Endothelial cell of umbilical vein (primary cell): ENCODE results near the gene SSTR5. TPM values are rescaled to one million over a fixed set of nuclear protein-coding genes. Genes with fewer than 3 reads are reported as not detected.

ENCODE experiments used
- BruUV-seq: library from RNA; stranded (reverse); fragments of 400-500 nt; replicated peaks from 2 replicates; lab custom pipeline; 2021; lab: Mats Ljungman, UMichigan
- CTCF ChIA-PET: fragments of 300-600, 350-600 bp; sonication (Branson Sonifier 250); formaldehyde crosslinking; loops from one replicate; lab custom pipeline; 2021; ENCODE audit warnings: antibody characterized with exemption, inconsistent platforms; lab: Charles Lee
- POLR2A ChIA-PET: fragments of 300-600, 350-600 bp; sonication (Branson Sonifier 250); formaldehyde crosslinking; loops from one replicate; lab custom pipeline; 2021; ENCODE audit warnings: antibody characterized with exemption, inconsistent platforms; lab: Charles Lee
- DNase-seq: peaks from one replicate; pipeline ENCODE4 v3.0.0-alpha.2; 2011; ENCODE audit warnings: low read depth, low spot score
- FAIRE-seq: peaks from 2 replicates; lab custom pipeline; 2011; peaks lifted over from hg19 to GRCh38; lab: Jason Lieb, UNC
- H2AFZ ChIP-seq: 2 replicates; pipeline ENCODE4 v1.6.0; 2012; ENCODE audit warnings: low read depth, low read length, control low read depth, inconsistent platforms
- H3K27ac ChIP-seq: 2 replicates; pipeline ENCODE4 v1.5.1; 2011; ENCODE audit warnings: low read depth, mild to moderate bottlenecking, control low read depth, low read length, moderate library complexity; ENCODE audit not compliant: insufficient read depth
- H3K27me3 ChIP-seq, 2 experiments: 2 replicates each; pipeline versions ENCODE4 v1.6.0 to v1.6.1; 2011; ENCODE audit warnings: low read length in 2 of 2, mixed read lengths in 1 of 2; ENCODE audit not compliant: control insufficient read depth in 2 of 2, insufficient read depth in 2 of 2
- H3K36me3 ChIP-seq, 2 experiments: 2 replicates in 1 of 2; 3 replicates in 1 of 2; pipeline ENCODE4 v1.5.1; 2011; ENCODE audit warnings: low read length in 2 of 2, mild to moderate bottlenecking in 1 of 2, moderate library complexity in 1 of 2; ENCODE audit not compliant: control insufficient read depth in 2 of 2, insufficient read depth in 2 of 2; ENCODE audit errors: extremely low read depth in 1 of 2
- H3K4me1 ChIP-seq: 3 replicates; pipeline ENCODE4 v1.5.1; 2011; ENCODE audit warnings: mild to moderate bottlenecking, low read length; ENCODE audit not compliant: control insufficient read depth, insufficient read depth; ENCODE audit errors: extremely low read depth
- H3K4me2 ChIP-seq: 2 replicates; pipeline ENCODE4 v1.6.1; 2011; ENCODE audit warnings: low read length, control low read depth, mixed read lengths; ENCODE audit not compliant: insufficient read depth
- H3K4me3 ChIP-seq, 3 experiments: fragments of 200-600 bp in 1 of 3; sonication (generic), shearing (Covaris generic) in 1 of 3; replicated peaks in 1 of 3; 2 replicates each; pipeline ENCODE4 v1.5.1; 2011 to 2016; ENCODE audit warnings: control low read depth in 3 of 3, low read length in 3 of 3, mild to moderate bottlenecking in 2 of 3, inconsistent platforms in 1 of 3, low read depth in 1 of 3, moderate library complexity in 1 of 3; ENCODE audit not compliant: insufficient read depth in 1 of 3
- H3K79me2 ChIP-seq: 2 replicates; pipeline ENCODE4 v1.6.0; 2012; ENCODE audit warnings: low read length, inconsistent platforms; ENCODE audit not compliant: control insufficient read depth, insufficient read depth
- H3K9ac ChIP-seq: replicated peaks from 2 replicates; pipeline ENCODE3; 2011; ENCODE audit warnings: low read length, control low read depth; ENCODE audit not compliant: insufficient read depth; ENCODE audit errors: extremely low read depth
- H3K9me1 ChIP-seq: replicated peaks from 3 replicates; pipeline ENCODE4 v1.6.0; 2011; ENCODE audit warnings: mild to moderate bottlenecking, low read length; ENCODE audit not compliant: control insufficient read depth, insufficient read depth; ENCODE audit errors: extremely low read depth
- H3K9me3 ChIP-seq: replicated peaks from 2 replicates; pipeline ENCODE4 v1.5.1; 2012; ENCODE audit warnings: low read length, inconsistent platforms; ENCODE audit not compliant: control insufficient read depth, insufficient read depth
- H4K20me1 ChIP-seq: replicated peaks from 2 replicates; pipeline ENCODE3; 2011; ENCODE audit warnings: mild to moderate bottlenecking, low read length; ENCODE audit not compliant: control insufficient read depth, insufficient read depth; ENCODE audit errors: extremely low read depth
- CTCF ChIP-seq, 2 donors: IDR thresholded peaks; 1 replicate in 1 of 2; 2 replicates in 1 of 2; pipeline ENCODE4 v1.5.1; 2011; ENCODE audit warnings: low read length in 2 of 2, mild to moderate bottlenecking in 2 of 2, moderate library complexity in 2 of 2, control low read depth in 1 of 2, inconsistent platforms in 1 of 2, low read depth in 1 of 2; ENCODE audit not compliant: insufficient read depth in 1 of 2; ENCODE audit errors: extremely low read depth in 1 of 2
- EZH2 ChIP-seq: IDR thresholded peaks from 2 replicates; pipeline ENCODE4 v1.6.1; 2012; ENCODE audit warnings: borderline replicate concordance, low read depth, mild to moderate bottlenecking, moderate library complexity, low read length, inconsistent platforms; ENCODE audit not compliant: severe bottlenecking
- FOS ChIP-seq: IDR thresholded peaks from 2 replicates; pipeline ENCODE4 v1.6.1; 2011; ENCODE audit warnings: mild to moderate bottlenecking, low read length, moderate library complexity, borderline replicate concordance; ENCODE audit not compliant: insufficient read depth
- GATA2 ChIP-seq: IDR thresholded peaks from 2 replicates; pipeline ENCODE4 v1.7.0; 2011; ENCODE audit warnings: low read depth, mild to moderate bottlenecking, moderate library complexity, mixed read lengths, low read length; ENCODE audit not compliant: insufficient read length, insufficient read depth
- JUN ChIP-seq: IDR thresholded peaks from 2 replicates; pipeline ENCODE4 v1.6.1; 2011; ENCODE audit warnings: borderline replicate concordance, low read depth; ENCODE audit not compliant: insufficient read length, insufficient read depth
- MAX ChIP-seq: IDR thresholded peaks from 2 replicates; pipeline ENCODE4 v1.6.1; 2011; ENCODE audit not compliant: insufficient read depth, insufficient read length
- MYC ChIP-seq: IDR thresholded peaks from one replicate; pipeline ENCODE4 v1.6.1; 2011; ENCODE audit warnings: mild to moderate bottlenecking, low read depth, low read length
- POLR2A ChIP-seq: IDR thresholded peaks from 2 replicates; pipeline ENCODE4 v1.6.1; 2012; ENCODE audit warnings: low read depth, mild to moderate bottlenecking, control low read depth, low read length
- POLR2AphosphoS5 ChIP-seq: IDR thresholded peaks from 2 replicates; pipeline ENCODE4 v1.6.1; 2012; ENCODE audit warnings: low read depth, mild to moderate bottlenecking, control low read depth, low read length, moderate library complexity; ENCODE audit not compliant: insufficient read depth
- dilution Hi-C: fragments of 300-500 bp; cut with MboI; formaldehyde crosslinking; loops from one replicate; pipeline ENCODE4 v1.15.0; 2019; ENCODE audit warnings: low sequenced_read_pairs; ENCODE audit not compliant: extremely low pct_ligation_motif_present
- intact Hi-C: fragments of 100-400 bp; cut with micrococcal nuclease; formaldehyde crosslinking; loops from one replicate; pipeline ENCODE4 v1.10.0; 2022
- polyA plus RNA-seq, 4 experiments: library from polyadenylated mRNA; depleted of rRNA in 3 of 4; stranded (reverse) in 3 of 4; unstranded in 1 of 4; fragments of >200 nt; gene quantifications; 2 replicates each; pipeline versions ENCODE4 v1.2.1 to v1.2.3, GENCODE V29; 2011 to 2012; ENCODE audit warnings: missing spikeins in 1 of 4
- total RNA-seq: library from RNA; stranded (reverse); gene quantifications from 2 replicates; pipeline ENCODE4 v1.2.3, GENCODE V29; 2021

The SSTR5 gene
- total and polyA plus RNA-seq, 2 donors (not counting 3 experiments of a cell fraction or from before 2014, with no cell fraction given), result 0.24 to 0.52 TPM

GRCh38 chr16:1026784-1027500 lies 45.6 kb upstream of the SSTR5 start:
- H3K27ac ChIP-seq, result no peak overlapping the region
- no peak overlapping the region for H3K4me3 ChIP-seq
- TF ChIP-seq MYC, result no peak
- no peak for TF ChIP-seq JUN
- no peak for TF ChIP-seq FOS
- no peak for TF ChIP-seq POLR2AphosphoS5
- no peak for TF ChIP-seq POLR2A
- TF ChIP-seq EZH2, result no peak
- TF ChIP-seq GATA2, result no peak
- no peak for TF ChIP-seq MAX
- no peak for TF ChIP-seq CTCF (IDR thresholded peaks at IDR 0.05; ENCODE audit: extremely low read depth in 1 of 2, insufficient read depth in 1 of 2, low read depth in 1 of 2, low read length in 2 of 2)
- dilution Hi-C loops (no loop called here), intact Hi-C loops (no loop called here)
- no peaks in the 10 kb centered on the region for H3K79me2 ChIP-seq
- H2AFZ ChIP-seq, result no peak overlapping the region
- peaks cover 0 to 4% of the 10 kb centered on the region in 2 experiments for H3K27me3 ChIP-seq
- FAIRE-seq (no peak), DNase-seq (no peak)
- no peaks in the 10 kb centered on the region for H3K9me1 ChIP-seq
- no peaks in the 10 kb centered on the region for H3K9me3 ChIP-seq
- no peaks in the 10 kb centered on the region for H3K36me3 ChIP-seq
- CTCF ChIA-PET, result no interaction called here
- no TSS peak for BruUV-seq
- no peaks in the 10 kb centered on the region for H4K20me1 ChIP-seq
- H3K4me2 ChIP-seq, result no peak overlapping the region
- H3K4me1 ChIP-seq, result no peaks in the 10 kb centered on the region
- no peak overlapping the region for H3K9ac ChIP-seq
- POLR2A ChIA-PET, result no interaction called here
